H9 (cell line): Measurements from ENCODE around the gene CLN5. TPM values are rescaled to one million over a fixed set of nuclear protein-coding genes. Genes with fewer than 3 reads are reported as not detected.
A peak's percentile ranks its signal among the peaks of the same experiment; 100 is the strongest.

Source experiments
- DNase-seq: peaks from one replicate; pipeline ENCODE4 v3.0.0-alpha.2; 2017
- H2AFZ ChIP-seq: one replicate; pipeline ENCODE4 v1.6.1; 2013; ENCODE audit warnings: mild to moderate bottlenecking, low read length, control low read depth, moderate library complexity
- H2AK5ac ChIP-seq: 2 replicates; pipeline ENCODE4 v1.6.1; 2013; ENCODE audit warnings: low read length, control low read depth, mixed read lengths; ENCODE audit not compliant: insufficient read length
- H2BK120ac ChIP-seq: one replicate; pipeline ENCODE4 v1.6.1; 2013; ENCODE audit warnings: low read depth, mild to moderate bottlenecking, low read length, control low read depth, inconsistent platforms; ENCODE audit not compliant: poor library complexity, severe bottlenecking
- H2BK12ac ChIP-seq: 2 replicates; pipeline ENCODE4 v1.6.1; 2013; ENCODE audit warnings: low read length, control low read depth, mixed read lengths, low read depth; ENCODE audit not compliant: insufficient read length
- H2BK15ac ChIP-seq: 2 replicates; pipeline ENCODE4 v1.6.1; 2013; ENCODE audit warnings: low read depth, low read length, control low read depth
- H2BK20ac ChIP-seq: one replicate; pipeline ENCODE4 v1.6.1; 2013; ENCODE audit warnings: low read depth, mild to moderate bottlenecking, low read length, control low read depth, inconsistent platforms; ENCODE audit not compliant: poor library complexity, severe bottlenecking
- H2BK5ac ChIP-seq: 2 replicates; pipeline ENCODE4 v1.6.1; 2013; ENCODE audit warnings: low read length, control low read depth, mixed read lengths; ENCODE audit not compliant: insufficient read length
- H3K14ac ChIP-seq: 2 replicates; pipeline ENCODE4 v1.6.1; 2013; ENCODE audit warnings: low read length, control low read depth; ENCODE audit not compliant: insufficient read depth
- H3K18ac ChIP-seq: 2 replicates; pipeline ENCODE4 v1.6.1; 2013; ENCODE audit warnings: low read depth, mild to moderate bottlenecking, mixed read lengths, low read length, control low read depth; ENCODE audit not compliant: insufficient read length
- H3K23ac ChIP-seq: 2 replicates; pipeline ENCODE4 v1.6.1; 2013; ENCODE audit warnings: low read length, control low read depth, mixed read lengths, low read depth; ENCODE audit not compliant: insufficient read length
- H3K23me2 ChIP-seq: 2 replicates; pipeline ENCODE4 v1.6.1; 2013; ENCODE audit warnings: low read depth, mild to moderate bottlenecking, mixed read lengths, low read length, control low read depth; ENCODE audit not compliant: insufficient read length, poor library complexity, severe bottlenecking
- H3K27ac ChIP-seq: 2 replicates; pipeline ENCODE4 v1.5.1; 2013; ENCODE audit warnings: low read length, control low read depth, mixed read lengths, low read depth; ENCODE audit not compliant: insufficient read length
- H3K27me3 ChIP-seq: 2 replicates; pipeline ENCODE4 v1.6.1; 2013; ENCODE audit warnings: low read length, control low read depth, inconsistent platforms; ENCODE audit not compliant: insufficient read depth
- H3K4ac ChIP-seq: 2 replicates; pipeline ENCODE4 v1.6.1; 2013; ENCODE audit warnings: low read depth, mild to moderate bottlenecking, control low read depth, inconsistent platforms, low read length, moderate library complexity
- H3K4me1 ChIP-seq: 2 replicates; pipeline ENCODE4 v1.6.1; 2013; ENCODE audit warnings: low read length, control low read depth, inconsistent platforms; ENCODE audit not compliant: insufficient read depth
- H3K4me2 ChIP-seq: 2 replicates; pipeline ENCODE4 v1.6.1; 2013; ENCODE audit warnings: low read length, control low read depth, mixed read lengths; ENCODE audit not compliant: insufficient read length, insufficient read depth
- H3K56ac ChIP-seq: 2 replicates; pipeline ENCODE4 v1.6.1; 2013; ENCODE audit warnings: low read depth, mild to moderate bottlenecking, mixed read lengths, low read length, control low read depth; ENCODE audit not compliant: insufficient read length
- H3K79me1 ChIP-seq: 2 replicates; pipeline ENCODE4 v1.6.1; 2013; ENCODE audit warnings: low read depth, mild to moderate bottlenecking, moderate library complexity, low read length, control low read depth, inconsistent platforms; ENCODE audit not compliant: insufficient read depth, poor library complexity, severe bottlenecking
- H3K79me2 ChIP-seq: 2 replicates; pipeline ENCODE4 v1.6.1; 2013; ENCODE audit warnings: low read length, control low read depth, inconsistent platforms; ENCODE audit not compliant: insufficient read depth
- H3K9ac ChIP-seq: 2 replicates; pipeline ENCODE4 v1.6.1; 2013; ENCODE audit warnings: low read length, control low read depth, mixed read lengths; ENCODE audit not compliant: insufficient read length; ENCODE audit errors: extremely low read depth
- H3K9me3 ChIP-seq: one replicate; pipeline ENCODE4 v1.6.1; 2013; ENCODE audit warnings: low read depth, low read length, inconsistent platforms; ENCODE audit not compliant: control insufficient read depth
- H3T11ph ChIP-seq: one replicate; pipeline ENCODE4 v1.6.1; 2013; ENCODE audit warnings: mild to moderate bottlenecking, low read length, control low read depth, inconsistent platforms
- H4K20me1 ChIP-seq: one replicate; pipeline ENCODE4 v1.6.1; 2013; ENCODE audit not compliant: control insufficient read depth, insufficient read length, insufficient read depth
- H4K5ac ChIP-seq: 2 replicates; pipeline ENCODE4 v1.6.1; 2013; ENCODE audit warnings: low read depth, mild to moderate bottlenecking, mixed read lengths, low read length, control low read depth; ENCODE audit not compliant: insufficient read length
- H4K8ac ChIP-seq: replicated peaks from 2 replicates; pipeline ENCODE4 v1.6.1; 2013; ENCODE audit warnings: low read length, control low read depth, mixed read lengths, low read depth; ENCODE audit not compliant: insufficient read length
- H4K91ac ChIP-seq: 2 replicates; pipeline ENCODE4 v1.6.1; 2013; ENCODE audit warnings: low read depth, mild to moderate bottlenecking, moderate library complexity, mixed read lengths, low read length, control low read depth; ENCODE audit not compliant: insufficient read length
- H3K27ac Mint-ChIP-seq, 3 experiments: 2 replicates in 2 of 3; 3 replicates in 1 of 3; pipeline ENCODE4 v1.8.0; 2020 to 2021; ENCODE audit warnings: mixed read lengths in 3 of 3, mild to moderate bottlenecking in 1 of 3, moderate library complexity in 1 of 3
- H3K27me3 Mint-ChIP-seq: 2 replicates; pipeline ENCODE4 v1.8.0; 2021; ENCODE audit warnings: low read depth, mild to moderate bottlenecking, moderate library complexity, mixed read lengths
- H3K36me3 Mint-ChIP-seq, 3 experiments: 2 replicates in 2 of 3; 3 replicates in 1 of 3; pipeline ENCODE4 v1.8.0; 2020 to 2021; ENCODE audit warnings: low read depth in 3 of 3, mixed read lengths in 3 of 3; ENCODE audit not compliant: insufficient read depth in 1 of 3
- H3K4me1 Mint-ChIP-seq, 2 experiments: 2 replicates each; pipeline ENCODE4 v1.8.0; 2020; ENCODE audit warnings: mixed read lengths in 2 of 2
- H3K4me3 Mint-ChIP-seq, 2 experiments: 2 replicates in 1 of 2; 3 replicates in 1 of 2; pipeline ENCODE4 v1.8.0; 2020 to 2021; ENCODE audit warnings: mild to moderate bottlenecking in 2 of 2, mixed read lengths in 2 of 2, moderate library complexity in 1 of 2
- H3K9me3 Mint-ChIP-seq, 2 experiments: 2 replicates in 1 of 2; 3 replicates in 1 of 2; pipeline ENCODE4 v1.8.0; 2020; ENCODE audit warnings: mild to moderate bottlenecking in 2 of 2, mixed read lengths in 2 of 2, moderate library complexity in 1 of 2
- CTCF ChIP-seq: fragments of 200-600 bp; sonication (generic); conservative IDR thresholded peaks from 3 replicates; pipeline ENCODE4 v1.8.0; 2021; ENCODE audit warnings: antibody characterized with exemption, mild to moderate bottlenecking
- WGBS: extraction: QIAGEN DNeasy Blood & Tissue Kit; methylation state at CpG from one replicate; pipeline ENCODE4 v1.1.7; 2013; ENCODE audit warnings: missing lambda C conversion rate, low lambda C conversion rate, mixed read lengths; ENCODE audit not compliant: insufficient read length; ENCODE audit errors: extremely low coverage; 5-methylcytosine and 5-hydroxymethylcytosine counted together
- total RNA-seq: library from RNA; stranded (reverse); gene quantifications from 2 replicates; pipeline ENCODE4 v1.2.1, GENCODE V29; 2021

The CLN5 gene
- total RNA-seq, 1 experiment from 2014 or later, result 8.3 TPM

GRCh38 chr13:76991432-76991795 lies 467 bp upstream of the CLN5 start:
- H3K56ac ChIP-seq, result no peak overlapping the region
- no peak for DNase-seq
- no peak overlapping the region for H4K91ac ChIP-seq
- H2BK12ac ChIP-seq, result no peak overlapping the region
- H4K20me1 ChIP-seq, result no peaks in the 10 kb centered on the region
- no peak overlapping the region for H2AFZ ChIP-seq
- H3K79me2 ChIP-seq, result no peaks in the 10 kb centered on the region; the same call in 1 of the 2 replicates
- H2BK15ac ChIP-seq, result no peak overlapping the region
- no CpG with 5 or more reads among the region's 15 CpGs for WGBS
- no peak for TF ChIP-seq CTCF
- Mint-ChIP-seq H3K4me1 (peaks cover 20% of the 10 kb centered on the region in 2 experiments), H3K27me3 (peaks cover 18% of the 10 kb centered on the region), H3K9me3 (no peaks in the 10 kb centered on the region; a peak in 1 of 5 replicates), H3K36me3 (peaks cover 0 to 3% (median 3%) of the 10 kb centered on the region in 3 experiments; a peak in 4 of 7 replicates), H3K4me3 (peak overlapping the region; percentile 95 to 99), H3K27ac (peak overlapping the region in 1 of 3 experiments; percentile 93; a peak in 1 of 7 replicates)
- H2BK20ac ChIP-seq, result no peak overlapping the region
- peaks cover 8% of the 10 kb centered on the region for H3K23me2 ChIP-seq
- H2BK120ac ChIP-seq, result no peak overlapping the region
- peak overlapping the region; percentile 53 for H3K4me2 ChIP-seq
- no peak overlapping the region for H3T11ph ChIP-seq
- H3K79me1 ChIP-seq, result no peaks in the 10 kb centered on the region
- no peak overlapping the region for H2BK5ac ChIP-seq
- H3K18ac ChIP-seq, result peak overlapping the region; percentile 27
- H4K5ac ChIP-seq, result no peak overlapping the region
- H3K9me3 ChIP-seq, result no peaks in the 10 kb centered on the region
- no peak overlapping the region for H3K23ac ChIP-seq
- H4K8ac ChIP-seq, result no peak overlapping the region
- H3K9ac ChIP-seq, result peak overlapping the region; percentile 44
- H3K27ac ChIP-seq, result no peak overlapping the region
- H3K27me3 ChIP-seq, result no peaks in the 10 kb centered on the region
- no peaks in the 10 kb centered on the region; the same call in 1 of the 2 replicates for H3K4me1 ChIP-seq
- no peak overlapping the region for H2AK5ac ChIP-seq
- H3K14ac ChIP-seq, result peak overlapping the region; percentile 48
- no peak overlapping the region for H3K4ac ChIP-seq
